Hepatocyte (in vitro differentiated cells): ENCODE data around the gene KIFC3. TPM values are rescaled to one million over a fixed set of nuclear protein-coding genes. Genes with fewer than 3 reads are reported as not detected.

Experiments
- DNase-seq: peaks from one replicate; pipeline ENCODE4 v3.0.0-alpha.2; 2016; ENCODE audit warnings: low spot score
- H2AFZ ChIP-seq: fragments of 200-600 bp; sonication (generic); 2 replicates; pipeline ENCODE4 v1.6.0; 2016; ENCODE audit warnings: antibody characterized with exemption, mild to moderate bottlenecking
- H3K27ac ChIP-seq: fragments of 200-600 bp; sonication (generic); 2 replicates; pipeline ENCODE4 v1.5.1; 2016; ENCODE audit warnings: mild to moderate bottlenecking
- H3K27me3 ChIP-seq: fragments of 200-600 bp; sonication (generic); 2 replicates; pipeline ENCODE4 v1.6.1; 2016
- H3K36me3 ChIP-seq: fragments of 200-600 bp; sonication (generic); replicated peaks from 2 replicates; pipeline ENCODE4 v1.5.1; 2016; ENCODE audit warnings: low read depth; ENCODE audit not compliant: insufficient read depth
- H3K4me1 ChIP-seq: fragments of 200-600 bp; sonication (generic); 2 replicates; pipeline ENCODE4 v1.5.1; 2016; ENCODE audit warnings: mild to moderate bottlenecking, moderate library complexity; ENCODE audit not compliant: insufficient read depth
- H3K4me2 ChIP-seq: fragments of 200-600 bp; sonication (generic); 2 replicates; pipeline ENCODE4 v1.6.0; 2016
- H3K4me3 ChIP-seq: fragments of 200-600 bp; sonication (generic); 2 replicates; pipeline ENCODE4 v1.5.1; 2016; ENCODE audit warnings: mild to moderate bottlenecking
- H3K79me2 ChIP-seq: fragments of 200-600 bp; sonication (generic); 2 replicates; pipeline ENCODE4 v1.6.0; 2017; ENCODE audit warnings: mild to moderate bottlenecking
- H3K9me2 ChIP-seq: fragments of 200-600 bp; sonication (generic); replicated peaks from 2 replicates; pipeline ENCODE4 v1.6.0; 2017; ENCODE audit warnings: mild to moderate bottlenecking; ENCODE audit not compliant: insufficient read depth
- H3K9me3 ChIP-seq: fragments of 200-600 bp; sonication (generic); 2 replicates; pipeline ENCODE4 v1.5.1; 2016; ENCODE audit warnings: low read depth, mild to moderate bottlenecking
- H4K20me1 ChIP-seq: fragments of 200-600 bp; sonication (generic); 2 replicates; pipeline ENCODE4 v1.6.0; 2016; ENCODE audit warnings: mild to moderate bottlenecking; ENCODE audit not compliant: insufficient read depth, poor library complexity, severe bottlenecking
- CTCF ChIP-seq: fragments of 200-600 bp; sonication (generic); IDR thresholded peaks from 2 replicates; pipeline ENCODE4 v1.5.1; 2016; ENCODE audit warnings: antibody characterized with exemption, mild to moderate bottlenecking; ENCODE audit not compliant: poor library complexity
- EZH2 ChIP-seq: fragments of 200-600 bp; sonication (generic); IDR thresholded peaks from 2 replicates; pipeline ENCODE4 v1.6.1; 2016; ENCODE audit warnings: antibody characterized with exemption, mild to moderate bottlenecking, borderline replicate concordance
- EZH2phosphoT487 ChIP-seq: fragments of 200-600 bp; sonication (generic); IDR thresholded peaks from one replicate; pipeline ENCODE4 v1.6.1; 2018; ENCODE audit warnings: antibody characterized with exemption, mild to moderate bottlenecking, low read depth, moderate library complexity; ENCODE audit not compliant: unreplicated experiment, severe bottlenecking
- WGBS: methylation state at CpG from one replicate; pipeline ENCODE4 v1.1.6; 2016; ENCODE audit warnings: low lambda C conversion rate; ENCODE audit errors: missing lambda C conversion rate; 5-methylcytosine and 5-hydroxymethylcytosine counted together
- polyA plus RNA-seq: library from polyadenylated mRNA; unstranded; fragments of >200 nt; fragmentation: Nextera tagmentation; extraction: Ambion mirVana; gene quantifications from 2 replicates; pipeline ENCODE4 v1.2.1, GENCODE V29; 2016
- total RNA-seq: library from RNA; depleted of rRNA; stranded (reverse); fragments of >200 nt; gene quantifications from 2 replicates; pipeline ENCODE4 v1.2.3, GENCODE V29; 2014

The KIFC3 gene
- total and polyA plus RNA-seq, 2 experiments from 2014 or later, result 49.7 to 55.3 TPM

GRCh38 chr16:57821149-57821971 lies 19.1 kb upstream of the KIFC3 start:
- WGBS, result 52% methylated on average over 10 of the region's 10 CpGs
- no peaks in the 10 kb centered on the region for H3K9me2 ChIP-seq
- TF ChIP-seq EZH2phosphoT487, result no peak
- TF ChIP-seq EZH2, result no peak
- no peak for TF ChIP-seq CTCF
- no peaks in the 10 kb centered on the region for H3K9me3 ChIP-seq
- no peaks in the 10 kb centered on the region for H3K36me3 ChIP-seq
- DNase-seq, result peak; percentile 68
- H3K27me3 ChIP-seq, result no peaks in the 10 kb centered on the region
- H4K20me1 ChIP-seq, result no peaks in the 10 kb centered on the region
- no peaks in the 10 kb centered on the region for H3K79me2 ChIP-seq
- H3K27ac ChIP-seq, result peak overlapping the region; percentile 76
- peaks cover 35% of the 10 kb centered on the region for H3K4me1 ChIP-seq
- H3K4me3 ChIP-seq, result no peak overlapping the region
- no peak overlapping the region for H2AFZ ChIP-seq
- H3K4me2 ChIP-seq, result peak overlapping the region; percentile 29

- 46% methylated on average over 8 of the region's 8 CpGs for WGBS
- Histone ChIP-seq H2AFZ (no peak overlapping the region), H3K4me2 (no peak overlapping the region), H3K9me2 (no peaks in the 10 kb centered on the region), H3K79me2 (no peaks in the 10 kb centered on the region), H3K27ac (peak overlapping the region; percentile 48), H4K20me1 (no peaks in the 10 kb centered on the region), H3K9me3 (no peaks in the 10 kb centered on the region), H3K27me3 (no peaks in the 10 kb centered on the region), H3K4me1 (peaks cover 37% of the 10 kb centered on the region), H3K36me3 (no peaks in the 10 kb centered on the region), H3K4me3 (no peak overlapping the region)
- TF ChIP-seq CTCF, result no peak
- TF ChIP-seq EZH2phosphoT487, result no peak
- TF ChIP-seq EZH2, result no peak
- DNase-seq, result no peak
Measured at GRCh38 chr16:57818377-57819064, 16.2 kb upstream of the KIFC3 start.

GRCh38 chr16:57817680-57818079 lies 15.4 kb upstream of the KIFC3 start:
- H3K4me1 ChIP-seq, result peaks cover 37% of the 10 kb centered on the region
- no peak overlapping the region for H2AFZ ChIP-seq
- H4K20me1 ChIP-seq, result no peaks in the 10 kb centered on the region
- DNase-seq, result no peak
- H3K27ac ChIP-seq, result no peak overlapping the region
- no peaks in the 10 kb centered on the region for H3K27me3 ChIP-seq
- TF ChIP-seq EZH2 (no peak), EZH2phosphoT487 (no peak), CTCF (no peak)
- no peaks in the 10 kb centered on the region for H3K9me2 ChIP-seq
- H3K36me3 ChIP-seq, result no peaks in the 10 kb centered on the region
- H3K9me3 ChIP-seq, result no peaks in the 10 kb centered on the region
- no peaks in the 10 kb centered on the region for H3K79me2 ChIP-seq
- H3K4me2 ChIP-seq, result no peak overlapping the region
- no peak overlapping the region for H3K4me3 ChIP-seq
